Measurements from ENCODE around the gene CDK2AP2.

DNA sequence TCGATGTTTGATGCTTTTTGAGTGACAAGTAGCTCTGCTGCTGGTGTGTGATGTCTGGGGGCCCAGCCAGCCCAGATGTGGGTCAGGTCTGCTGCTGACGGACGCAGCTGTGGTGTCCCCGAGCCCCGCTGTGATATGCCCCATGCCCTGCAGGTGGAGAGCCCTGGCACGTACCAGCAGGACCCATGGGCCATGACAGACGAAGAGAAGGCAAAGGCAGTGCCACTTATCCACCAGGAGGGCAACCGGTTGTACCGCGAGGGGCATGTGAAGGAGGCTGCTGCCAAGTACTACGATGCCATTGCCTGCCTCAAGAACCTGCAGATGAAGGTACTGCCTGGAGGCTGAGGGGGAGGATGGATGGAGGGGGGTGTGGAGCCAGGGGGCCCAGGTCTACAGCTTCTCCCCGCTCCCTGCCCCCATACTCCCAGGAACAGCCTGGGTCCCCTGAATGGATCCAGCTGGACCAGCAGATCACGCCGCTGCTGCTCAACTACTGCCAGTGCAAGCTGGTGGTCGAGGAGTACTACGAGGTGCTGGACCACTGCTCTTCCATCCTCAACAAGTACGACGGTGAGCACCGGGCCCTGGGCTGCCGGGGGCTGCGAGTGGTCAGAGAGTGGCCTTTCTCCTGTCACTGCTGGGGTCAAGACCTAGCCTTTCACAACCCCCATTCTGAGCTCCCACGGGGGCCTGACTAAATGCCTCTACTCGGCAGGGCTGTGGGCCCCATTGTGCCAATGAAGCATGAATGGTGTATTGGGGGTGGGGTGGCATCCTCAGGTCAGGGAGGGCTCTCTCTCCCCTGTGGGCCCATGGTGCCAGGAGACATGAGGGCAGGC lies 17.9 kb downstream of the CDK2AP2 start:
- no peak for TF ChIP-seq CTCF (IDR thresholded peaks at IDR 0.05)
- no peak for TF ChIP-seq POLR2AphosphoS5 (IDR thresholded peaks at IDR 0.05)
- TF ChIP-seq POLR2A (IDR thresholded peaks at IDR 0.05): no peak
